NCI-H2196 treated with DMSO at 0.1 percent for 48 hours (cell line): Measurements from ENCODE around the gene CIAO3.
"Not testable (repeated sequence)": the region's sequence is repeated elsewhere in the genome, so short reads cannot be mapped to it uniquely, and the experiment has no call there.

Source experiments
- DNase-seq: peaks from one replicate; lab custom pipeline; 2025; ENCODE audit not compliant: unreplicated experiment; lab: John Stamatoyannopoulos, UW

CIAO3 gene

GRCh38 chr16:694863-695354 lies 45.9 kb downstream of the CIAO3 start:
- DNase-seq: no peak

GRCh38 chr16:694187-694862 lies 46.5 kb downstream of the CIAO3 start:
- no peak for DNase-seq

- DNase-seq: no peak
Measured at GRCh38 chr16:693766-694165, 47.0 kb downstream of the CIAO3 start.

GRCh38 chr16:693364-693763 lies 47.4 kb downstream of the CIAO3 start:
- DNase-seq: no peak

GRCh38 chr16:692356-693108 lies 48.3 kb downstream of the CIAO3 start:
- no peak for DNase-seq

GRCh38 chr16:691242-691641 lies 49.6 kb downstream of the CIAO3 start:
- not testable (repeated sequence) for DNase-seq

- DNase-seq: no peak
Measured at GRCh38 chr16:689175-689897, 51.5 kb downstream of the CIAO3 start.

GRCh38 chr16:687499-687898 lies 53.3 kb downstream of the CIAO3 start:
- no peak for DNase-seq

GRCh38 chr16:686459-687260 lies 54.1 kb downstream of the CIAO3 start:
- no peak for DNase-seq

GRCh38 chr16:685967-686366 lies 54.8 kb downstream of the CIAO3 start:
- peak; percentile 41 for DNase-seq

GRCh38 chr16:684961-685696 lies 55.7 kb downstream of the CIAO3 start:
- peak; percentile 91 for DNase-seq

GRCh38 chr16:684071-684794 lies 56.6 kb downstream of the CIAO3 start, which contains the start of gene JMJD8:
TSS of gene JMJD8 (minus strand) at chr16:684334. CDS start at chr16:684319, 15 bp downstream.
- DNase-seq: peak; percentile 95

- no peak for DNase-seq
Measured at GRCh38 chr16:683396-684070, 57.3 kb downstream of the CIAO3 start.

GRCh38 chr16:682493-683395 lies 58.1 kb downstream of the CIAO3 start:
- DNase-seq: no peak

GRCh38 chr16:681746-682427 lies 58.9 kb downstream of the CIAO3 start:
- DNase-seq: no peak

- no peak for DNase-seq
Measured at GRCh38 chr16:680967-681745, 59.6 kb downstream of the CIAO3 start.

- DNase-seq: no peak
Measured at GRCh38 chr16:680625-680945, 60.2 kb downstream of the CIAO3 start.
